C4-2B (cell line): ENCODE results near the gene DOCK3.

ENCODE experiments used
- H3K27ac ChIP-seq: fragments of 450-650 bp; 2 replicates; pipeline ENCODE4 v1.5.1; 2017
- ZFX ChIP-seq: fragments of 450-650 bp; IDR thresholded peaks from 2 replicates; pipeline ENCODE4 v1.6.1; 2017
- TF ChIP-seq, protein P1 (sequence below): fragments of 450-650 bp; conservative IDR thresholded peaks from 2 replicates; pipeline ENCODE4 v1.5.1; 2017; ENCODE audit warnings: mild to moderate bottlenecking

Gene DOCK3

DNA sequence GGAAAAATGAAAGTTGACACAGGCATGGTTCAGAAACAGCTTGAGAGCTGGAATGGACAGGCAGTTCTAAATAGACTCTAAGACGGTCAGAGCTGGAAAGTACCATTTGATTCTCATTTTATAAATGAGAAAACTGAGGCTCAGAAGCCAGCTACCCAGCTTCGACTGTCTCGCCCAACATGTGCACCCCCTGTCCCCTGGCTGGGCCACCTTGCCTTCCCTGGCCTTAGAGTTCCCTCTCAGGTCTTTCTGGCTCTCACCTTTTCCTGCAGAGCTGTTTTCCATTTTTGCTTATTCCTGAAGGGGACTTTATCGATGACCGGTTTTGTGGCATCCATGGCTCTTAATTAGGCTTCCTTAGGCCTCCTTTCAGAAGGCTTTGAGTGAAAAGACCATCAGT, 17.3 kb upstream of the DOCK3 start:
- H3K27ac ChIP-seq = no peak overlapping the region
- no peak for TF ChIP-seq ZFX
- TF ChIP-seq, protein P1, sequence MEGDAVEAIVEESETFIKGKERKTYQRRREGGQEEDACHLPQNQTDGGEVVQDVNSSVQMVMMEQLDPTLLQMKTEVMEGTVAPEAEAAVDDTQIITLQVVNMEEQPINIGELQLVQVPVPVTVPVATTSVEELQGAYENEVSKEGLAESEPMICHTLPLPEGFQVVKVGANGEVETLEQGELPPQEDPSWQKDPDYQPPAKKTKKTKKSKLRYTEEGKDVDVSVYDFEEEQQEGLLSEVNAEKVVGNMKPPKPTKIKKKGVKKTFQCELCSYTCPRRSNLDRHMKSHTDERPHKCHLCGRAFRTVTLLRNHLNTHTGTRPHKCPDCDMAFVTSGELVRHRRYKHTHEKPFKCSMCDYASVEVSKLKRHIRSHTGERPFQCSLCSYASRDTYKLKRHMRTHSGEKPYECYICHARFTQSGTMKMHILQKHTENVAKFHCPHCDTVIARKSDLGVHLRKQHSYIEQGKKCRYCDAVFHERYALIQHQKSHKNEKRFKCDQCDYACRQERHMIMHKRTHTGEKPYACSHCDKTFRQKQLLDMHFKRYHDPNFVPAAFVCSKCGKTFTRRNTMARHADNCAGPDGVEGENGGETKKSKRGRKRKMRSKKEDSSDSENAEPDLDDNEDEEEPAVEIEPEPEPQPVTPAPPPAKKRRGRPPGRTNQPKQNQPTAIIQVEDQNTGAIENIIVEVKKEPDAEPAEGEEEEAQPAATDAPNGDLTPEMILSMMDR = no peak

DNA sequence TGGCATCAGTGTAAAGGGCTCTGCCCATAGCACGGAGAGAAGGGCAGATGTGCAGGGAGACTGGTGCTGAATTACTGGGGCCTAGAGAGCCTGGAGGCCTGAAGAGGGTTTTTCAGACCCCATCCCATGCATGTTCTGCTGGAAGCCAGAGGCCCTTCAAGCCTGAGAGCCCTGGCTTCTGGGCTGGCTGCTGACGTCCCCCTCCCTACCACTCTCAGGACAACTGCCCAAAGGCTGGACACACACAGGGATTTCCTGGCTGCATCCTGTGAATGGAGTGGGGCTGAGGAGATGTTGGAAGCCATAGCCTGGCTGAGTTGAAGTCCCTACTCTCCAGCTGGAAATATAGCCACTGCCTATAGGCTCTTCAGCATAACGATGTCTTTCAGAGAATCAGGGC, 16.9 kb upstream of the DOCK3 start:
- no peak overlapping the region for H3K27ac ChIP-seq
- TF ChIP-seq ZFX = no peak
- TF ChIP-seq, protein P1 = no peak

DNA sequence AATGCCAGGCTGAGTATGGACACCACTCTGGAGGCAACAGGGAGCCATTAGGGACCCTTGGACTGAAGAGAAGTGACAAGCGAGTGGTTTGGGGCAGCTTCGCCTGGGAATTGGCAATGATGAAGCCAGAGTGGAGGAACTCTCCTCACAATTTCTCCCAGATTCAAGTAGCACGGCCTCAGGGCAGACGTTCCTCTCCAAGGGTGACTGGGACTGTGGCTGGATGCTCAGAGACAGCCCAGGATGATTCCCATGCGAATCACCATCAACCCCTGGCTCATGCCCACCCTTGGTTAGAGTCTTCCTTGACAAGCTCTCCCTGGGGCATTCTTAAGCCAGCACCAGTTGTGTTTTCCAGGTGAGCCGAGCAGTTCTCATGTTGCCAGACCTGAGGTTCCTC, 16.3 kb upstream of the DOCK3 start:
- no peak overlapping the region for H3K27ac ChIP-seq
- TF ChIP-seq, protein P1 = no peak
- no peak for TF ChIP-seq ZFX

DNA sequence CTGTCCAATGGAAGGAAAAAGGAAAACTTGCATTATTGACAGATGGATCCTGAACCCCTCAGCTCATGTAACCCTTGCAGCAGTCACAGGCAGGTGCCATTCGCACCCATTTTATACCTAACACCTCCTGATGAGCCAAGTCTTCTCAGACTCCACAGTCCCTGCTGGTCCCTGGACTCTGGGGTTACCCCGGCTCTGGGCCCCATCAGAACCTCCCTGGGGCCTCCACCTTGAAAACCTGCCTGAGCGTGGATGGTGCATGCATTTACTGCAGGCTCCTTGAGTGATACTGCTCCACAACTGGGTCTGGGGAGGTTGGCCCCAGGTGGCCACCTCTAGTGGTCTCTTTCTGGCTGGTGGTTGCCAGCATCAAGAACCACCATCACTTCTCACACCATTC, 15.9 kb upstream of the DOCK3 start:
- no peak for TF ChIP-seq ZFX
- TF ChIP-seq, protein P1 = no peak
- H3K27ac ChIP-seq = no peak overlapping the region

DNA sequence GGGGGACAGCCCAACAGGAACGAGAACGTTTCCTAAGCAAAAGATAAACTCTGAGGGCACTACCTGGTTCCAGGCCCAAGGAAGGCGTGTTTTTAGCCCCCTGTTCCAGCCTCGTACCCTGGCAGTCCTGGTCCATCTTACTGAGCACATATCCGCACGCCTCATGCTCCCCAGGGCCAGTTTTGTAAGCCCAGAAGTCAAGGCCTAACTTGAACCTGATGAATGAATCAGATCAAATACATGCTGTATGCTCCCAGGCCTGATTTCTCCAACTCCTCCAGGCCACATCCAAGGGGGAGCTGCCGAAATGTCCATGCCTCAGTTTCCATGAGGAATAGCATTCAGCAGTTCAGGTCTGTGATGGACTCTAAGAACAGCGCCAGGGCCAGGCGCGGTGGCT, 14.3 kb upstream of the DOCK3 start:
- no peak overlapping the region for H3K27ac ChIP-seq
- TF ChIP-seq ZFX = no peak
- TF ChIP-seq, protein P1 = no peak

DNA sequence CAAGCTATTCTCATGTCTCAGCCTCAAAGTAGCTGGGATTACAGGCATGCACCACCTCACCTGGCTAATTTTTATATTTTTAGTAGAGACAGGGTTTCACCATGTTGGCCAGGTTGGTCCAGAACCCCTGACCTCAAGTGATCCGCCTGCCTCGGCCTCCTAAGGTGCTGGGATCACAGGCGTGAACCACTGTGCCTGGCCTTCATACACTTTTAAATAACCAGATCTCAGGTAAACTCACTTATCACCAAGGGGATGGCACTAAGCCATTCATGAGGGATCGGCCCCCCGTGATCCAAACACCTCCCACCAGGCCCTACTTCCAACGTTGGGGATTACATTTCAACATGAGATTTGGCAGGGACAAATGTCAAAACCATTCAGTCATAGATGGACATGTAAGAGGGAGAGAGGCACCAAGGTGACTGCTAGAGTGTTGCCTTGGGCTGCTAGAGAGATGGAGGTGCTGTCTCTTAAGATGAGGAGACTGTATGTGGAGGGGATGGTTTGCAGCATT, 13.3 kb upstream of the DOCK3 start:
- H3K27ac ChIP-seq = no peak overlapping the region
- TF ChIP-seq ZFX = no peak
- TF ChIP-seq, protein P1 = no peak

DNA sequence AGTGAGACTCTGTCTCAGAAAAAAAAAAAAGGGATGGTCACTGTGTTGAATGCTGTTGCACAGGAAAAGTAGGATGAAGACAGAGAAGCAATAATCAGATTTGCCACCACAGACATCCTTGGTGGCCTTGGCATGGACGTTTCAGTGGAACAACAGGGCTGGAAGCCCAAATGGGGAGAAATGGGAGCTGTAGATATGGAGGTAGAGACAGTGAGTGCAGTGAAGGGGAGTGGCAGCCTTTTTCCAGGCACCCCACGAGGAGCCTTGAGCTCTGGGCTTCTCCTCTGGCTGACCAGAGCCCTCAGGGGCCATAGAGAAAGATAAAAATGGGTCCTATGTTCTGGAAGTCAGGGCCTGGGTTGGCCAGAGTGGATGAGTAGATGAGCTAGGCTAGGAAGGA, 12.3 kb upstream of the DOCK3 start:
- no peak overlapping the region for H3K27ac ChIP-seq
- TF ChIP-seq ZFX = no peak
- TF ChIP-seq, protein P1 = no peak
